Measurements from ENCODE around the gene PCCA. TPM values are rescaled to one million over a fixed set of nuclear protein-coding genes. Genes with fewer than 3 reads are reported as not detected.
"Not testable (repeated sequence)": the region's sequence is repeated elsewhere in the genome, so short reads cannot be mapped to it uniquely, and the experiment has no call there.

Gene PCCA
- total RNA-seq, 1 donor from 2014 or later, result 35.4 TPM

DNA sequence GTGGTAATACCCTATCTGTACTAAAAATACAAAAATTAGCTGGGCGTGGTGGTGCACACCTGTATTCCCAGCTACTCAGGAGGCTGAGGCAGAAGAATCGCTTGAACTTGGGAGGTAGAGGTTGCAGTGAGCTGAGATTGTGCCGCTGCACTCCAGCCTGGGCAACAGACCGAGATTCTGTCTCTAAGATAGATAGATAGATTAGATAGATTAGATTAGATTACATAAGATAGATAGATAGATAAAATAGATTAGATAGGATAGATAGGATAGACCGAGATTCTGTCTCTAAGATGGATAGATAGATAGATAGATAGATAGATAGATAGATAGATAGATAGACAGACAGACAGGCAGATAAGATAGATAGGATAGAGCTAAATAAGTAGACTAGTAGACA is 435.8 kb downstream of the PCCA start:
- not testable (repeated sequence) for DNase-seq (ENCODE audit: low read depth in 2 of 2)

DNA sequence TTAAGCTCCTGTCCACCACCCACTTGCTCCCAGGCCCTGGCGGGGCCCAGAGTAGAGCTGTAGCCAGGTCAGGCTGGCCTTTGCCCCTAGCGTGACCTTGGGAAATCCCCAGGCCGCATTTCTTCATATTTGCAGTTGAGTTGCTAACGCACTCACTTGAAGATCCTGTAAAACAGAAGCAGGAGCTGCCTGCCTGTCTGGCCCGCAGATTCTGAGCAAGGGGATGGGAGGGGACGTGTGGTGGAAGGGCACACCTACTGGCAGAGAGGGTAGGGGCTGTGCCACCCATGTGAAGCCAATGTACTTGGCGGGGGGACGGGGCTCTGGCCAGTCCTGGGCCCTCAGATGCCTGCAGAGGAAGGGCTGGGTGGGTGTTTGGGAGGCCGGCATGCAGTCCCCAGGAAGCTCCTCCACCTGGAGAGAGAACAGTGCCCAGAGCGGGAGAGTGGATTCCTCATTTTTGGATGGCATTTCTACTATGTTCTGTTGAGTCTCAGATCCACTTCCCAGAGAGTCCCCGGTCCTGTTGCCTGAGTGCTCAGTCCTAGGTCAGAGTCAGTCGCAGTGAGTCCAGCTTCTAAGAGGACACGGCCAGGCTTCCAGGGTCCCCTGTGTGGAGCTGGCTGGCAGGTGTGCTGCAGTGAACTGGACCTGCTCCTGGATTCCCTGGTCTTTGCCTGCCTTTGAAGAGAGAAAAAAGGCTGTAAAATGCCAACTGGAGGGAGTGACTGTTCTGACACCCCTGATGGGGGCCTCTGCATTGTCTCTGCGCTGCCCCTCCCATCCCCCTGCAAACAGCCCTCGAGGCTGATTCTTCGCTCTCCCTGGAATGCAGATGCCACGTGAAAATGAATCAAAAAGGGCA is 436.8 kb downstream of the PCCA start:
- DNase-seq (ENCODE audit: low read depth in 2 of 2), result no peak

DNA sequence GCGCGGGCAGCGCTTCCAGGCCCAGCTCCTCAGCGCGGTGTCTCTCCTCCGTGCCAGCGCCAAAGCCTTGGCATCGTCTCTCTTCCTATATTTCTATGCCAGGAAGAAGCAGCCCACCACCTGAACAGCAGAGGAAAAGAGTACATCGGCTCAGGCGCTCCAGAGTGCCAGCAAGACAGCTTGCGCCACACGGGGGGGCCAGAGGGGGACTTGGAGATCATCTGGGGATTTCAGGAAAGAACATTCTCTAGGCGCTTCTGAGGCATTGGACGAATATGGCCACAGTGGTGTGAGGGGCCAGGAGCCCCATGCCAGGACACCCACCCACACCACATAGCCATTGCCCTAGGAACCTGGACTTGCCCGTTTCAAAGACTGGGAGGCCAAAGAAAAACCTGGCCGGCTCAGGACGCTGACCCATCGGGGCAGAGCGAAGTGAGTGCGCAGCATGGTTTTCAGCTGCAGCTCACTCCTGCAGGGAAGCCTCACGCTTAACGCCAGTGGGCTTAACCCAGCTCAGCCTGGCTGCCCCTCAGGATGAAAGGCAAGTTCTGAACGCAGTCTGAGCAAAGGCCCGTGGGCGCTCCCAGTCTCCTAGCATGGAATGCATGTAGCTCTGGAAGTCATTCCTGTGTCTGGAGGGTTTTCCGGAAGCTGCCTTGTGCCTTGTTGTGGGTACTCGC is 437.6 kb downstream of the PCCA start:
- DNase-seq (ENCODE audit: low read depth in 2 of 2), result no peak

DNA sequence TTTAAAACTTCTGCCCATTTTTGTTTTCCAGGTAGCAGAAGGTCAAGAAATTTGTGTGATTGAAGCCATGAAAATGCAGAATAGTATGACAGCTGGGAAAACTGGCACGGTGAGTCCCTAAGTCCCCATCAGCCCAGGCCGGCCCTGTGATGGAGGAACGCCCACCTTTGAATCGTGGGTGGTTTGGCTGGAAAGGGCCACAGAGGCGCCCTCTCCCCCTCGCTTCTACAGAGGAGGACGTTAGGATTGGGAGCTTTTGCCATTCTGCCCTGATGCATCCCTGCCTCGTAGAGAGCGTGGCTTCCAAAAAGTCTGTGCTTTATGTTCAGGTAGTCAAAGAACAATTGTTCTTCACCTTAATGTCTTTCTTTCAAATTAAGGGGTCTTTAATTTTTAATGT is 438.8 kb downstream of the PCCA start:
- no peak for DNase-seq (ENCODE audit: low read depth in 2 of 2)

DNA sequence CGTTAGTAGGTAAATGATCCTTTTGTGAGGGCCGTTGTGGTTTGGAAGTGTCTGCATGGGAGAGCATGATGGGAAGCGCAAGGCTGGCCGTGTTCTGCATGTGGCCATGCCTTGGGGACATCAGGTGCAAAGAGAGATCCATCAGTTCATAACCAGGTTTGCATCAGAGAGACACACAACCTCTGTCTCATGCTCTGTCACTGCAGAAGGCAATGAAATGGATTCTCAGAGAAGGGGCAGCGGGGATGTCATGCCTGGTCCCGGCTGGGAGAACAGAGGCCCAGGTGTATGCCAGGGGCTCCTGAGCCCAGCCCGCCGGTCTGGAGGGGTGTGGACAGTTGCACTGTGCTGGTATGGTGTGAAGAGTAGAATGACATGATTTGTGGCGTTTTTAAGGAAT is 439.5 kb downstream of the PCCA start:
- no peak for DNase-seq (ENCODE audit: low read depth in 2 of 2)

DNA sequence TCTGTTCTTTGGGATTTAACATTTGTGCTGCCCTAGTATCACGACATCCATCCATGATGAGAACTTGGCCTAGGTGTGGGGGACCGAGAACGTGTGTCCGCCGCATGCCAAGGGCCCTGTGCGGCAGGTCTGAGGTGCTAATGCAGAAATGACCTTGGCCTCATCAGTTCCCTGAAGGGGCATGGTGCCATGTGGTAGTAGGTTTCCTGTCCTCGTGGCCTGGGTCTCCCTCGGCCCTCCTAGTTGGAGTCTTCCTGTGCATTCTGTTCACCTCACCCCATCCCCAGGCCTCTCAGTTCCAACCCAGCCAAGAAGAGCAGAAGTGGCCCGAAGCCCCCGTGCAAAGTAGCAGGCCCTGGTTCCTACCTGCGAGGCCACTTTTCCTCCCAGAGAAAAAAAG is 439.9 kb downstream of the PCCA start:
- DNase-seq (ENCODE audit: low read depth in 2 of 2), result no peak

DNA sequence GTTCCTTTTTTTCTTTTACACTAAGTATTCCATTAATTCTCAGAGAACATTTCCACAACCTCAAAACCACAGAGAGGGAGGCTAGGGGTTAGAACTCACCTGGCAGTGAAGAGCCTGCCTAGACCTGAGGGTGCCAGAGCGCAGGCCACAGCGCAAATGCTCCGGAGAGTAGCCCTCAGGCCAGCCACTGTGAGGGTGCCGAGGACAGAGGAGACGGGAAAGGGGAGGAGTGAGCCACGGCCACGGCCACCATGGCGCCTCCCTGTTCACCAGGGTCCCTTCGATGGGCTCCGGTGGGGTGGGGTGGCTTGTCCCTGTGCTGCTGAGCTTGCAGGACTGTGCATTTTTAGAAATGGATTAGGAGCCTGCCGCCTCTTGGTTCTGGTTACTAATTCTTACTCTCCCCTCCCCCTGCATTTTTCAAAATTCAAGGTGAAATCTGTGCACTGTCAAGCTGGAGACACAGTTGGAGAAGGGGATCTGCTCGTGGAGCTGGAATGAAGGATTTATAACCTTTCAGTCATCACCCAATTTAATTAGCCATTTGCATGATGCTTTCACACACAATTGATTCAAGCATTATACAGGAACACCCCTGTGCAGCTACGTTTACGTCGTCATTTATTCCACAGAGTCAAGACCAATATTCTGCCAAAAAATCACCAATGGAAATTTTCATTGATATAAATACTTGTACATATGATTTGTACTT is 440.9 kb downstream of the PCCA start:
- no peak for DNase-seq (ENCODE audit: low read depth in 2 of 2)

DNA sequence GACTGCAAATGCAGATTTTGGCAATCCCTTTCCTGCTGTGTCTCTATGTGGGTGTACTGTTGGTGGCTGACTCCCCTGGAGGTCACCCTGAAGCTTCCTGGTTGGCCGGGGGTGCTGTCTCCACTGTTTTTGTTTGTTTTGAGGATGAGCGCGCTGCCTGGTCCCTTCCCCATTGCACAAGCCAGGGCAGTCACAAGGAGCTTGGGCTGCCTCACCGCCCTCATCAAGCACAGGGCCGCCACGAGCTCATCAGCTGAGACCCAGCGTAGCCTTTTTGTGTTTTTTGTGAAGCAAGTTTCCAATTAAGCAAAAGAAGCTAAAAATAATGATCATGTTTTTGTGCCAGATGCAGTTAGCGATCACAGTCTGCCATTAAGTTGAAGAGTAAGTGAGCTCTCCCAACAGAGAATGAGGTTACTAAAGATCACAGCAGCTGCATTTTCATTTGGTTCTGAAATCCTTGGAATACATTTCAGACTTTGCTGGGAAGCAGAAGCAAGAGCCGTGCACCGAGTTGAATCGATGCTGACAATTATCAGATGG is 441.8 kb downstream of the PCCA start:
- DNase-seq (ENCODE audit: low read depth in 2 of 2), result no peak

DNA sequence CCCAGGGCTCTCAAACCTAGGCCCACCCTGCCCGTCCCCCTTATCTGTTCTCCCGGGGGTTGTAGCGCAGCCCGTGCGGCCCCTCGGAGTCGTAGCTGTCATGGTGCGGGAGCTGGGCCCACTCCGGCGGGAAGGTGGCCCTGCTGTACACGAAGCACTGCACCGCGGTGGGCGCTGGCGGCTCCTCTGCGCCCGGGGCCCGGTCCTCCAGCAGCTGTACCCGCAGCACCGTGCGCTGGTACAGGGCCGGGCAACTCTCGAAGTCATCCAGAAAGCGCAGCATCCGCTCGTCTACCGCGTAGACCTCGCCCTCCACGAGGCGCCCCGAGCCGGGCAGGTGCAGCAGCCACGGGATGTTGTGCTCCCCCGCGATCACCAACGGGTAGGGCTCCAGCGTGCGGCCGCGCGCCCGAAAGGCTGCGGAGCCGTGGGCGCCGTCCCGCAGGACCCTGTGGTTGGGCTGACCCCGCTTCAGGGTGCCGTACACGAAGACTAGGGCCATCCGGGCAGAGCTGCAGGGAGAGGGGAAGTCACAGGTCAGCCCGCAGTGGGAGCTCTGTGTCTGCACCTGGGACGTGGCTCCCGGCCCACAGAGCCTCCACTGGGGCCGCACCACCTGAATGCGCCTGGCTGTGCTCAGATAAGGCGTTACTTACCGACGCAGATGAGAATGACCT is 443.3 kb downstream of the PCCA start:
- DNase-seq (ENCODE audit: low read depth in 2 of 2), result no peak

DNA sequence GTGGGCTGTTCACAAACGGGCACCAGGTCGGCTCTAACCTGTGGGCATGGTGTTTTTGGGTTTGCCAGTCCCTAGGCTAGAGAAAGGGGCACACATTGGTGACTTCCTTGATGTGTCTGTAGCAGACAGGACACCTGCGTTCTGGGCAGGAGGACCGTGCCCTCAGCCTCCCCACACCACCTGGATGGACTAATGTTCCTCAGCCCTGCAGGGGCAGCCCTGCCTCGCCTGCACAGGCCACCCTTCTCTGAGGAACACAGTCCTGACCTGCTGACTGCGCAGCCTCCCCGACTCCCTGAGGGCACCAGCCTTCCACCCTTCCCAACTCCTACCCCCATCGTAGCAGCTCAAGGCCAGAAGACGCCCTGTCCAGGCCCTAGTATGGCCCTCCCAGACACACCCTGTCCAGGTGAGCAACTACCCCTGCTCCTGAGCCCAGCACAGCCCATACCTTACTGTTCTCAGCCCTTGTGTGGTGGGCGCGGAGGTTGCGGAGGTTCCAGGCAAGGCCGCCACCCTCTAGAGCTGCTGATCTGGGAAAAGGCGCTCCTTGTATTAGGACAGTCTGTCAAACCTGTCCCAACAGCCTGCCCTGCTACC is 444.0 kb downstream of the PCCA start:
- DNase-seq (ENCODE audit: low read depth in 2 of 2), result no peak

DNA sequence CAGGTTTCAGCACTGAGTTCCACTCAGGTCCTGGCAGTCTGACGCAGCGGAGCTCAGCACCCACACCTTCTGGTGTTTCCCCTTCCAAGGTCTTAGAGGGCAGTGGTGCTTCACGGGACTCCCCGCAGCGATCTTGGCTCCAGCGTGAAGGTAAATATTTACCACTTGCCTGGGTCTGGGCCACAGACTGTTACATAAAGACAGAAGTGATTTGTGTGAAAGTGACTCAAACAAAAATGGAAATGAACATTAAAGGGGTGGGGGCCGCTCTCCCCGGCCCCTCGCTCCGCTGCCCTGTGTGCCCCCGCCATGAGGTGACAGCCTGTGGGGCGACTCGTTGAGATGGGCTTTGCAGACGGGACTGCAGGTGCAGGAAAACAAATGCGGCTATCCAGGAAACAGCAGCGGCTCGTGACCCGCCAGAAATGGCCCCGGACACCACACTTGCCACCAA is 444.7 kb downstream of the PCCA start:
- DNase-seq (ENCODE audit: low read depth in 2 of 2), result no peak

DNA sequence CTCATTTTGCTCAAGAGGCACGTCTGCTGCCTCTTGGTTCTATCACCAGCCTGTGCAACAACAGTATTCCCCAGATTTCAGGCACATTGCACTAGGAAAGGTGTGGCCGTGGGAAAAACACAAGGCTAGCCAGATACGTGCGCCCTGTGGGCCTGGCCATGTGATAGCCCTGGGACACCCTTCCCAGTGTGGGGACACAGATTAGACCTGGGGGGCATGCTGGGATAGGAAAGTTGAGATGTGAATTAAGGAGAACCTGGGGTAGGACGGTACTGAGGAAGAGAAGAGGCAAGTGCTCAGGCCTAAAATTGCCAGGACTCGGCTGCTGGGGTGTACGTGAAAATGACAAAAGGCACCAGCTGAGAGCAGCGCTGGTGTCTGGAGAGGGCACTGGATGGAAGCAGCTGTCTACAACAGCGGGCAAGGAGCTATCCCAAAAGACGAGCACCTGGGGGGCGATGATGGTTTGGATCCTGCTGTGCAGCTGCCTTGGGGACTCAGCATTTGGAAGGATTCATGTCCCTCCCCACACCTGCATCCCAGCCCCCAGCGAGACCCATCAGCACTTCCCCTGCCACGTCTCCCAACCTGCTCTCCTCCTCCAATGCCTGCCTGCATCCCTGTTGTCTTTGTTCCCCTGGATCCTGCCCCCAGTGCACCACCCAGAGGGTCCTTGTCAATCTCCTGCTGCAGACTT is 445.4 kb downstream of the PCCA start:
- no peak for DNase-seq (ENCODE audit: low read depth in 2 of 2)

DNA sequence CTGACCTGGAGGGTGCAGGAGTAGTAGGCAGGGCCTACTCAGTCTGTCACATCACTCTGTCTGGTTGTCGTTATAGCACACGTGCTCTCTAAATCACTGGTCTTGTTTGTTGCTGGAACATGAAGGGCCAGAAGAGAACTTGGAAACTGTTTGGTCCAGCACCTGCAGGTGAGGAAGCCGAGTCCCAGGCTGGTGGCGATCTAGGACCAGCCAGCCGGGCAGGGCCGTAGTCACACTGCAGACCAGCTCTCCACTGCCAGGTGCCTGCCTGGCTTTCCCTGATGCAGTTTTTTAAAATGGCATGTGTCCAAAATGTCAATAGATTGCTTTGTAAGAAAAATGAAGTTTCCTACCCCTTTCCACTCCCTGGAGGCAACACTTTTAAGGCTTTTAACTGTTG is 446.0 kb downstream of the PCCA start:
- DNase-seq (ENCODE audit: low read depth in 2 of 2), result no peak

DNA sequence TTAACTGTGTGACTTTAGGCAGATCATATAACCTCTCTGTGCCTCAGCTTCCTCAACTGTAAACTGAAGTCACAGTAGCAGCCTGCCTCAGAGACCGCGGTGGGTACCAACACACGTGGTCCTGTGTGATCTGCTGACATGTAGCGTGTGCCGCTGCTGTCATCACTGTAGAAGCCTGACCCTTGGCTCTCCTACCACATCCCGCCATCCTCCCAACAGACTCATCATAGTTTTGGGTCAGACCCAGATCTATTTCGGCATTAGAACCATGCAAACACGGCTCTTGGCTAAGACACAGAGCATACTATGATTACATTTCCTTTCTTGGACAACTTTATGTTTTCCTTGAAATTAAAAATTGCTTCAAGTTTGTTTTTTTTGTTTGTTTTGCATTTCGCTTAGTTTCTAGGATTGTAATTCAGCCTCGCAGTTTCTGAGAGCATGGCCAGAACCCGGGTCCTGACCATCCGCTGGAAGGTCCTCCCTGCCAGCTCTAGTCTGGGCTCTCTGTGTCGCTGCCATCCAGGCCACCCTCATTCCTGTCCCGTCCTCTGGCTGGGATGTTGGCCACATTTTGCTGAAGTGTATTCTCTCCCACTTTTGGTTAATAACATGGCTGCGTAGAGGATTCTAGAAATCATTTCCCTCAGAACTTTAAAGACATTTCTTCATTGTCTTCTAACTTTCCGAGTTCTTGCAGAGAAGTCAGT is 446.7 kb downstream of the PCCA start:
- DNase-seq (ENCODE audit: low read depth in 2 of 2), result no peak

DNA sequence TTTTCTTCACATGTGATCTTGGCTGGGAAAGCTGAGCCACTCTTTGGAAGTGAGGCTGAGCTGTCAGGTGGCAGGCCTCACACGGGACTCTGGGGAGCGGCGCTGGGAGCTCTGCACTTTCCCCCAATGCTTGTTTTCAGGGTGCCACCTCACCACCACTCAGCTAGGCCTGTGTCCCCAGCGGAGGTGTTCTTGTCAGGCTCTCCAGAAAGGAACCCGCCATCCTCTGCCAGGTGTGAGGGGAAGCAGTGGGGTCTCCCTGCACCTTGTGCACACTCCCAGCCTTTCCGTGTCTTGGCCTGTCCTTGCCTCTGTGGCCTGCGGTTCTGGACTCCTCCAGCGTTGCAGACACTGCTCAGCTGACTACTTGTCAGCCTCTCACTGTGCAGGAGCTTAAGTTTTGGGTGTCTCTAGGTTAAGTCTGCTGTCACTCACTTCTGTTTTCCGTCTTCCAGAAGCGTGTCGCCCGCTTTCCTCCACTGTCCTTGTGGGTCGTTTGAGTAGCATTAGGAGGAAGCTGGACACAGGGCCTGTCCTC is 447.8 kb downstream of the PCCA start:
- DNase-seq (ENCODE audit: low read depth in 2 of 2), result no peak

DNA sequence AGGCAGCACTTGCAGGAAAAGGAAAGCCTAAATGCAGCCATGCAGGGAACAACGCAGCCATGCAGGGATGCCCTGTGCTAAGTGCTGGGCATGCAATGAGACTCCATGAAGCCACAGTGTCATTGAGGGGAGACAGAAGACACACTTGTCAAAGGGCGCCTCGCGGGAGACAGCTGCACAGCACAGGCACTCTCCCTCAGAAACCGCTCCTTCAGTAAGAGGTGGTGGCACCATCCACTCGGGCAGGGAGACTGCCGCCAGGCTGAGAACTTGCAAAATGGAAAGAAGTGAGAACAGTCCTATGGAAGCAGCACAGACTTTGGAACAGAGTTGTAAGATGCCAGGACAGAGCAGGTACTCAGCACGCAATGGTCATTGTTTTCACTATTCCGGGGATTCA is 448.6 kb downstream of the PCCA start:
- no peak for DNase-seq (ENCODE audit: low read depth in 2 of 2)

DNA sequence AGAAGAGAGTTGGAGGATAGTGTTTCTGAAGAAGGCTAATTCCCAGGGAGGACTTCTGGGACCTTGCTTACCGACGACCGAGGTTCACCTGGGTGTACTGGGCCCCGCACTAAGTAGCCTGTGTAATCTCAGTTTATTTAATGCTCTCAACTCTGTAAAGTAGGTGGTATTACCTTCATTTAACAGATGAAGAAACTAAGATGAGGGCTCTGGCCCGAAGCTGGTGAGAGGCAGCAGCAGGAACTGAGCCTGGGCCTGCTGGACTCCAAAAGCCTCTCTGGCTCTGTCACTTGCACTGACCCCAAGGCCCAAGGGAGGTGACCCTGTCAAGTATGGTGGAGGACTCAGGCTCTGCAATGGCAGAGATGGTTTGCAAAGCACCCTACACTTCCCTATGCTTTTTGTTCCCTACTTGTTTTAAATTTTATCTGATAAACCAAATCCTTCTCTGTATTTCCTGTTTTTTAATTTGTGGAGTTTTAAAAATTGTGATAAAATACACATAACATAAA is 449.1 kb downstream of the PCCA start:
- DNase-seq (ENCODE audit: low read depth in 2 of 2), result no peak

DNA sequence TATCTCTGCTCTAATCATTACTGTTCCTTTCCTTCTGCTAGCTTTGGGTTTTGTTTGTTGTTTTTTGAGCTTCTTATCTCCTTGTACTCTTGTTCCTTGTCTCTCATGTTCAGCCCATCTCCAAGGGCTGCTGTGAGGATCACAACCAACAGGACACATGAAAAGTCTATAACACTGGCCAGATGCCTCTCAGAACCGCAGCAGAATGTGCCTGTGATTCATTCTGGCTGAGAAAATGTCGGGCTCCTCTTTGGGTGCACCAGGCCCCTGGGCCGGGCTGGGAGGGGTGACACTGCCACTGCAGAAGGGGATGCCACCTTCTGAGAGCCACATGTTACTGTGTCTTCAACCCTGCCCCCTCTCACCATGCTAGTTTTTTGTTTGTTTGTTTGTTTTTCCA is 451.7 kb downstream of the PCCA start:
- DNase-seq (ENCODE audit: low read depth in 2 of 2), result no peak
